Astrocyte (in vitro differentiated cells and primary cell): ENCODE results near the gene SURF4. TPM values are rescaled to one million over a fixed set of nuclear protein-coding genes. Genes with fewer than 3 reads are reported as not detected.

ENCODE experiments used
- DNase-seq: peaks from one replicate; pipeline ENCODE4 v3.0.0-alpha.2; 2010; ENCODE audit warnings: low read depth
- FAIRE-seq: peaks from 2 replicates; lab custom pipeline; 2011; peaks lifted over from hg19 to GRCh38; lab: Jason Lieb, UNC
- H2AFZ ChIP-seq: 2 replicates; pipeline ENCODE4 v1.6.0; 2012; ENCODE audit warnings: low read depth, low read length, inconsistent platforms
- H3K27ac ChIP-seq: 2 replicates; pipeline ENCODE4 v1.5.1; 2011; ENCODE audit warnings: low read depth, low read length, inconsistent platforms
- H3K27me3 ChIP-seq: 2 replicates; pipeline ENCODE4 v1.6.0; 2011; ENCODE audit warnings: low read length, inconsistent platforms; ENCODE audit not compliant: insufficient read depth
- H3K36me3 ChIP-seq: 2 replicates; pipeline ENCODE4 v1.5.1; 2011; ENCODE audit warnings: low read length, inconsistent platforms; ENCODE audit not compliant: insufficient read depth
- H3K4me1 ChIP-seq: 2 replicates; pipeline ENCODE4 v1.5.1; 2011; ENCODE audit warnings: low read length, inconsistent platforms; ENCODE audit not compliant: insufficient read depth
- H3K4me2 ChIP-seq: 2 replicates; pipeline ENCODE4 v1.6.0; 2012; ENCODE audit warnings: low read length, inconsistent platforms
- H3K4me3 ChIP-seq: 2 replicates; pipeline ENCODE4 v1.5.1; 2011; ENCODE audit warnings: low read depth, mild to moderate bottlenecking, low read length, inconsistent platforms; ENCODE audit not compliant: insufficient read depth
- H3K79me2 ChIP-seq: 2 replicates; pipeline ENCODE4 v1.6.0; 2012; ENCODE audit warnings: mild to moderate bottlenecking, low read length, inconsistent platforms; ENCODE audit not compliant: insufficient read depth
- H3K9ac ChIP-seq: 2 replicates; pipeline ENCODE4 v1.6.0; 2012; ENCODE audit warnings: mild to moderate bottlenecking, low read length, inconsistent platforms
- H3K9me3 ChIP-seq: 2 replicates; pipeline ENCODE4 v1.5.1; 2012; ENCODE audit warnings: low read depth, mild to moderate bottlenecking, low read length, inconsistent platforms; ENCODE audit not compliant: insufficient read depth
- H4K20me1 ChIP-seq: 2 replicates; pipeline ENCODE4 v1.6.0; 2012; ENCODE audit warnings: low read length, inconsistent platforms; ENCODE audit not compliant: insufficient read depth
- H3K27ac Mint-ChIP-seq: one replicate; pipeline ENCODE4 v1.8.0; 2021; ENCODE audit warnings: mild to moderate bottlenecking, mixed read lengths; ENCODE audit not compliant: unreplicated experiment
- H3K27me3 Mint-ChIP-seq: one replicate; pipeline ENCODE4 v1.8.0; 2021; ENCODE audit warnings: low read depth, mixed read lengths; ENCODE audit not compliant: unreplicated experiment
- H3K36me3 Mint-ChIP-seq: one replicate; pipeline ENCODE4 v1.8.0; 2021; ENCODE audit warnings: low read depth, mixed read lengths; ENCODE audit not compliant: unreplicated experiment
- H3K4me1 Mint-ChIP-seq: one replicate; pipeline ENCODE4 v1.8.0; 2021; ENCODE audit warnings: low read depth, mixed read lengths; ENCODE audit not compliant: unreplicated experiment
- H3K4me3 Mint-ChIP-seq: one replicate; pipeline ENCODE4 v1.8.0; 2021; ENCODE audit warnings: mild to moderate bottlenecking, moderate library complexity, mixed read lengths; ENCODE audit not compliant: unreplicated experiment
- H3K9me3 Mint-ChIP-seq: one replicate; pipeline ENCODE4 v1.8.0; 2021; ENCODE audit warnings: mild to moderate bottlenecking, mixed read lengths; ENCODE audit not compliant: unreplicated experiment
- CTCF ChIP-seq: IDR thresholded peaks from 2 replicates; pipeline ENCODE4 v1.5.1; 2011; ENCODE audit warnings: low read depth, mild to moderate bottlenecking, inconsistent platforms, low read length, moderate library complexity; ENCODE audit not compliant: insufficient read depth
- EZH2 ChIP-seq: IDR thresholded peaks from 2 replicates; pipeline ENCODE4 v1.6.1; 2012; ENCODE audit warnings: mild to moderate bottlenecking, low read length, inconsistent platforms; ENCODE audit not compliant: insufficient read depth
- total RNA-seq: library from RNA; stranded (reverse); gene quantifications from 2 replicates; pipeline ENCODE4 v1.2.1, GENCODE V29; 2021

SURF4 gene
- total RNA-seq, 1 donor from 2014 or later, result 338 TPM

DNA sequence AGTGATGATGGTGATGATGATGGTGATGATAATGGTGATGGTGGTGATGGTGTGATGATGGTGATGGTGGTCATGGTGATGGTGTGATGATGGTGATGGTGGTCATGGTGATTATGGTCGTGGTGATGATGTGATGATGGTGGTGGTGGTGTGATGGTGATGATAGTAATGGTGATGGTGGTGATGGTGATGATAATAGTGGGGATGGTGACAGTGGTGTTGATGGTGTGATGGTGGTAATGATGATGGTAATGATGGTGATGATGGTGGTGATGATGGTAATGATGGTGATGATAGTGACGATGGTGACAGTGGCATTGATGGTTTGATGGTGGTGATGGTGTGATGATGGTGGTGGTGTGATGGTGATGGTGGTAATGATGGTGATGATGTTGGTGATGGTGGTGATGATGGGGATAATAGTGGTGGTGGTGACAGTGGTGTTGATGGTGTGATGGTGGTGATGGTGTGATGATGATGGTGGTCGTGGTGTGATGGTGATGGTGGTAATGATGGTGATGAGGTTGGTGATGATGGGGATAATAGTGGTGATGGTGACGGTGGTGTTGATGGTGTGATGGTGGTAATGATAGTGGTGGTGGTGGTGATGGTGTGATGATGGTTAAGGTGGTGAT is 6.8 kb upstream of the SURF4 start:
- H3K9ac ChIP-seq, result no peak overlapping the region
- H3K36me3 ChIP-seq, result no peaks in the 10 kb centered on the region
- no peaks in the 10 kb centered on the region for H3K27me3 ChIP-seq
- no peak overlapping the region for H3K4me3 ChIP-seq
- no peak overlapping the region for H2AFZ ChIP-seq
- H3K27ac ChIP-seq, result no peak overlapping the region
- H3K4me2 ChIP-seq, result no peak overlapping the region
- TF ChIP-seq CTCF, result no peak
- Mint-ChIP-seq H3K4me3 (no peak overlapping the region), H3K4me1 (no peaks in the 10 kb centered on the region), H3K9me3 (peaks cover 1% of the 10 kb centered on the region), H3K27me3 (peaks cover 8% of the 10 kb centered on the region), H3K27ac (no peak overlapping the region), H3K36me3 (no peaks in the 10 kb centered on the region)
- H3K79me2 ChIP-seq, result no peaks in the 10 kb centered on the region
- peaks cover 5% of the 10 kb centered on the region for H3K9me3 ChIP-seq
- H4K20me1 ChIP-seq, result no peaks in the 10 kb centered on the region
- DNase-seq (no peak), FAIRE-seq (no peak)
- no peaks in the 10 kb centered on the region for H3K4me1 ChIP-seq

GRCh38 chr9:133380734-133381133 is 4.9 kb upstream of the SURF4 start:
- Mint-ChIP-seq H3K9me3 (peaks cover 1% of the 10 kb centered on the region), H3K4me3 (no peak overlapping the region), H3K27ac (no peak overlapping the region), H3K4me1 (peaks cover 1% of the 10 kb centered on the region), H3K36me3 (no peaks in the 10 kb centered on the region), H3K27me3 (no peaks in the 10 kb centered on the region)
- peaks cover 4% of the 10 kb centered on the region for H3K4me1 ChIP-seq
- no peak overlapping the region for H3K9ac ChIP-seq
- H2AFZ ChIP-seq, result no peak overlapping the region
- H3K27me3 ChIP-seq, result no peaks in the 10 kb centered on the region
- no peak overlapping the region for H3K4me3 ChIP-seq
- peaks cover 5% of the 10 kb centered on the region for H3K9me3 ChIP-seq
- H3K79me2 ChIP-seq, result peaks cover 2% of the 10 kb centered on the region
- no peaks in the 10 kb centered on the region for H3K36me3 ChIP-seq
- FAIRE-seq (no peak), DNase-seq (no peak)
- no peak overlapping the region for H3K27ac ChIP-seq
- no peak for TF ChIP-seq EZH2
- TF ChIP-seq CTCF, result no peak
- no peaks in the 10 kb centered on the region for H4K20me1 ChIP-seq
- no peak overlapping the region for H3K4me2 ChIP-seq
